ENCODE measurements around the gene ZNF611.
"Not testable (repeated sequence)": the region's sequence is repeated elsewhere in the genome, so short reads cannot be mapped to it uniquely, and the experiment has no call there.

ZNF611 gene

GRCh38 chr19:52716522-52716921 lies 18.3 kb downstream of the ZNF611 start:
- TF ChIP-seq, protein P1, sequence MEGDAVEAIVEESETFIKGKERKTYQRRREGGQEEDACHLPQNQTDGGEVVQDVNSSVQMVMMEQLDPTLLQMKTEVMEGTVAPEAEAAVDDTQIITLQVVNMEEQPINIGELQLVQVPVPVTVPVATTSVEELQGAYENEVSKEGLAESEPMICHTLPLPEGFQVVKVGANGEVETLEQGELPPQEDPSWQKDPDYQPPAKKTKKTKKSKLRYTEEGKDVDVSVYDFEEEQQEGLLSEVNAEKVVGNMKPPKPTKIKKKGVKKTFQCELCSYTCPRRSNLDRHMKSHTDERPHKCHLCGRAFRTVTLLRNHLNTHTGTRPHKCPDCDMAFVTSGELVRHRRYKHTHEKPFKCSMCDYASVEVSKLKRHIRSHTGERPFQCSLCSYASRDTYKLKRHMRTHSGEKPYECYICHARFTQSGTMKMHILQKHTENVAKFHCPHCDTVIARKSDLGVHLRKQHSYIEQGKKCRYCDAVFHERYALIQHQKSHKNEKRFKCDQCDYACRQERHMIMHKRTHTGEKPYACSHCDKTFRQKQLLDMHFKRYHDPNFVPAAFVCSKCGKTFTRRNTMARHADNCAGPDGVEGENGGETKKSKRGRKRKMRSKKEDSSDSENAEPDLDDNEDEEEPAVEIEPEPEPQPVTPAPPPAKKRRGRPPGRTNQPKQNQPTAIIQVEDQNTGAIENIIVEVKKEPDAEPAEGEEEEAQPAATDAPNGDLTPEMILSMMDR (IDR thresholded peaks at IDR 0.05; ENCODE audit: low read depth, low read length, missing control alignments), result no peak
- peaks cover 14% of the 10 kb centered on the region for H3K36me3 ChIP-seq (replicated peaks)
- in situ Hi-C loops (cut with HindIII; ENCODE audit: low pct_ligation_motif_present, low sequenced_read_pairs), result no loop called here
- no peak overlapping the region for H3K4me3 ChIP-seq (ENCODE audit: low read depth, low read length)
- no peaks in the 10 kb centered on the region for H3K27me3 ChIP-seq (replicated peaks)
- no peak for DNase-seq
- H3K27ac ChIP-seq, result no peak overlapping the region

DNA sequence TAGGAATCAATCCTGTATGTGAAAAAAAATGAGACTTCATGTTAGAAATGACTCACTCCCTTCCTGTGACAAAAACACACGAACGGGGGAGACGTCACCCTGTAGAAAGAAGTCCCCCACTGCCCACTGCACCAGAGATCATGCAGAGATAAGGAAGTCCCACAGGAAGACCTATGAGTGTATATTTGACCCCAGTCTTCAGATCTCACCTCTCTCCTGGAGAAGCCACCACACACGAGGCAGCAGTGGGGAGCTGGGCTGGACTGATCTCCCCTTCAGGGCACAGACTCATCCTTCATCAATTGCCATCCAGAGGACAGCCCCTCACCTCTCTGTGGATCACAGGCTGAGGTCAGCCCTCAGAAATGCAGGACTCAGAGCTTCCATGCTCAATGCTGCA lies 18.9 kb downstream of the ZNF611 start:
- H3K4me3 ChIP-seq (ENCODE audit: low read depth, low read length); in situ Hi-C loops (cut with HindIII; ENCODE audit: low pct_ligation_motif_present, low sequenced_read_pairs); H3K27me3 ChIP-seq (replicated peaks); H3K27ac ChIP-seq: not testable (repeated sequence)
- H3K36me3 ChIP-seq (replicated peaks), result peaks cover 14% of the 10 kb centered on the region
- peak; percentile 22 for DNase-seq

GRCh38 chr19:52715330-52715729 lies 19.5 kb downstream of the ZNF611 start:
- in situ Hi-C loops (cut with HindIII; ENCODE audit: low pct_ligation_motif_present, low sequenced_read_pairs); H3K27ac ChIP-seq; H3K27me3 ChIP-seq (replicated peaks); DNase-seq; H3K4me3 ChIP-seq (ENCODE audit: low read depth, low read length): not testable (repeated sequence)
- peaks cover 11% of the 10 kb centered on the region for H3K36me3 ChIP-seq (replicated peaks)

DNA sequence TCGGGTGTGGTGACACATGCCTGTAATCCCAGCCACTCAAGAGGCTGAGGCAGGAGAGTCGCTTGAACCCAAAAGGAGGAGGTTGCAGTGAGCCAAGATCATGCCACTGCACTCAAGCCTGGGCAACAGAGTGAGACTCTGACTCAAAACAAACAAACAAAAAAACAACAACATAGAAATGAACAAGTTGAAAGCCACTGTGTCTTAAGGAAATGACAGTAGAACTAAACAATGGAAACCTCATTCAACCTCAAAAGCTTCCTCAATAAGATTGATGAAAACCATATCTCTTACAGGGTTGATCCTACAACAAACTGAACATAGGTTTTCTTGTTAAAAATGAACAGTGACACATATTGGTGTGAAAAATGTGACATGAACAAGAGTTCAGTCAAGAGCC lies 21.8 kb downstream of the ZNF611 start:
- DNase-seq; in situ Hi-C loops (cut with HindIII; ENCODE audit: low pct_ligation_motif_present, low sequenced_read_pairs); H3K4me3 ChIP-seq (ENCODE audit: low read depth, low read length); H3K27me3 ChIP-seq (replicated peaks); H3K27ac ChIP-seq: not testable (repeated sequence)
- peaks cover 12% of the 10 kb centered on the region for H3K36me3 ChIP-seq (replicated peaks)

DNA sequence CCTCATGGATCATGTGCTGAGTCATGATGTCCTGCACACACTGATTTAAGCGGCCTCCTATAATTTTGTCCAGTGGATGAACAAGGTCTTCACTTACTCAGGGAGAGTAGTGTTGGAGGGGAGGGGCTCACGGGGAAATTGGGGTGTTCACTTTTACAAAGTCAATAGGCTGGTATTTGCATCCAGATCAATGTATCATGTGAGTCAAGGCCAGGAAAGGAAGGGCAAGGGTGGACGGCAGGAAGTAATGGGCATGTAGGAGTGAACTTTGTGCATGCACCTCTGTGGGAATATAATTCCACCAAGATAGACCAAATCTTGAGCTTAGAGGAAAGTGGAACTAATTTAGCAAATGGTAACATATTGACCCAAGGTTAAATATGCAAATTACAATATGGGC lies 23.2 kb downstream of the ZNF611 start:
- in situ Hi-C loops (cut with HindIII; ENCODE audit: low pct_ligation_motif_present, low sequenced_read_pairs); H3K27ac ChIP-seq; H3K27me3 ChIP-seq (replicated peaks); DNase-seq; H3K4me3 ChIP-seq (ENCODE audit: low read depth, low read length): not testable (repeated sequence)
- H3K36me3 ChIP-seq (replicated peaks), result peaks cover 15% of the 10 kb centered on the region

DNA sequence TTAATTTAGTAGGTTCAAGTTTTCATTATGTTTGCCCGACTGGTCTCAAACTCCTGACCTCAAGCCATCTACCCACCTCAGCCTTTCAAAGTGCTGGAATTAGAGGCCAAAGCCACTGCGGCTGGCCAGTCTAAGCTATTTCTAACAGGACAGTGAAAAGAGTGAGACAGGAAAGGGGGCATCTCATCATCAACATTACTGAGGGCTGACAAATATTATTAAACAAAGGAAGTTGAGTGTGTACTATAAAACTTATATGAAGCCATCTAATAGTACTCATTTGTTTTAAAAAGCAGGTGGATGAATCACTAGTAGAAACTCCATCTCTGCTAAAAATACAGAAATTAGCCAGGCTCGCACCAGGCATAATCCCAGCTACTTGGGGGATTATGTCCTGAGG lies 24.3 kb downstream of the ZNF611 start:
- in situ Hi-C loops (cut with HindIII; ENCODE audit: low pct_ligation_motif_present, low sequenced_read_pairs), result no loop called here
- H3K36me3 ChIP-seq (replicated peaks), result peaks cover 26% of the 10 kb centered on the region
- DNase-seq, result no peak

DNA sequence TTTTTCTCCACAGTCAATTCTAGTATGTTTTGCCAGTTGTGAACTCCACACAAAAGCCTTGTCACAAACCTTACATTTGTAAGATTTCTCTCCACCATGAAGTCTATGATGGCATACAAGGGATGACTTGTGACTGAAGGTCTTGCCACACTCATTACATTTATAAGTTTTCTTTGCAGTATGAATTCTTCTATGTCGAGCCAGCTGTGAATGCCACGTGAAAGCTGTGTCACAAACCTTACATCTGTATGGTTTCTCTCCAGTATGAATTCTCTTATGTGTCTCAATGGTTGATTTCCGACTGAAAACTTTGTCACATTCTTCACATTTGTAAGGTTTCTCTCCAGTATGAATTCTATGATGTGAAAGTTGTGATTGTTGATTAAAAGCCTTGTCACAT lies 29.2 kb downstream of the ZNF611 start:
- H3K27me3 ChIP-seq (replicated peaks); H3K4me3 ChIP-seq (ENCODE audit: low read depth, low read length); H3K27ac ChIP-seq; in situ Hi-C loops (cut with HindIII; ENCODE audit: low pct_ligation_motif_present, low sequenced_read_pairs); DNase-seq: not testable (repeated sequence)
- peaks cover 26% of the 10 kb centered on the region for H3K36me3 ChIP-seq (replicated peaks)

More for the DNA sequence above, 24.3 kb downstream of the ZNF611 start:
- no peak overlapping the region for H3K4me3 ChIP-seq (ENCODE audit: low read depth, low read length)
- H3K27ac ChIP-seq, result no peak overlapping the region
- TF ChIP-seq, protein P1 (IDR thresholded peaks at IDR 0.05; ENCODE audit: low read depth, low read length, missing control alignments), result no peak
- H3K27me3 ChIP-seq (replicated peaks), result no peaks in the 10 kb centered on the region

- H3K27ac ChIP-seq, result no peak overlapping the region
- H3K27me3 ChIP-seq (replicated peaks), result no peaks in the 10 kb centered on the region
- in situ Hi-C loops (cut with HindIII; ENCODE audit: low pct_ligation_motif_present, low sequenced_read_pairs), result no loop called here
- TF ChIP-seq, protein P1 (IDR thresholded peaks at IDR 0.05; ENCODE audit: low read depth, low read length, missing control alignments), result no peak
- no peak for DNase-seq
- peaks cover 24% of the 10 kb centered on the region for H3K36me3 ChIP-seq (replicated peaks)
- no peak overlapping the region for H3K4me3 ChIP-seq (ENCODE audit: low read depth, low read length)
Measured at GRCh38 chr19:52703917-52704316, 30.9 kb downstream of the ZNF611 start.
